Fibroblast of the aortic adventitia (primary cell): ENCODE data around the gene BEST1. TPM values are rescaled to one million over a fixed set of nuclear protein-coding genes. Genes with fewer than 3 reads are reported as not detected.
"Not testable (repeated sequence)": the region's sequence is repeated elsewhere in the genome, so short reads cannot be mapped to it uniquely, and the experiment has no call there.

Experiments
- DNase-seq: peaks from one replicate; pipeline ENCODE4 v3.0.0-alpha.2; 2010; ENCODE audit warnings: low read depth
- H3K4me3 ChIP-seq: 2 replicates; pipeline ENCODE4 v1.5.1; 2011; ENCODE audit warnings: low read depth, mild to moderate bottlenecking, control low read depth, low read length, moderate library complexity
- total RNA-seq: library from RNA; depleted of rRNA; stranded (reverse); fragments of >200 nt; gene quantifications from 2 replicates; pipeline ENCODE4 v1.2.3, GENCODE V29; 2012; ENCODE audit warnings: low replicate concordance
- TF ChIP-seq, protein P1 (sequence below): IDR thresholded peaks from 2 replicates; pipeline ENCODE4 v1.5.1; 2011; ENCODE audit warnings: mild to moderate bottlenecking, low read length, control low read depth, inconsistent platforms; ENCODE audit not compliant: insufficient read depth

BEST1 gene
- total RNA-seq, 1 donor: 3.1 TPM

DNA sequence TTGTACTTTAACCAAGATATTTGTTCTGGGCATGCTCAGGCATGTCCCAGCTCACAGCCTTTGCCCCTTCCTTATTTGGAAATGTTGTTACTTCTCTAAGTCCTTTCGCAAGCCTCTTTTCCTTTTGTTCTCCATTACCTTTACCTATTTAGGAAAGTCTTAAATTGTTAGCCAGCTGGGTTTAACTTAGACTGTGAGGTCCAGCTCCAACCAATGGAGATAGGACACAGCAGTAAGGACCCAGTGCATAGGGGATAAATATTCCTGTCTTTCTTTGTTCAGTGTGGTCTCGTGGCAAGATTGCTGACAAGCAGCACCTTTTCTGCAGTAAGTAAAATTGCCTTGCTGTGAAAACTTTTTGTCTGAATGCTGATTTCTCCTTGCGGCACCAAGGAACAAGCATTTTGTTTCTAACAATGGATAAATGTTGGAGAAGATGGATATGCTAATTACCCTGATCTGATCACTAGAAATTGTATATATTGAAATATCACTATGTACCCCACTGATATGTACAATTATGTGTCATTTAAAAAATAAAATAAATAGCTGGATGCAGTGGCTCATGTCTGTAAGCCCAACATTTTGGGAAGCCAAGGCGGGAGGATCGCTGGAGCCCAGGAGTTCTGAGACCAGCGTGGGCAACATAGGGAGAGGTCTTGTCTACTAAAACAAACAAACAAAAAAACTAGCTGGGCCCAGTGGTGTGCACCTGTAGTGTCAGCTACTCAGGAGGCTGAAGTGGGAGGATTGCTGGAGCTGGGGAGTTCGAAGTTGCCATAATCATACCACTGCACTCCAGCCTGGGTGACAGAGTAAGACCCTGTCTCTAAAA, 49.2 kb downstream of the BEST1 start:
- DNase-seq: no peak
- H3K4me3 ChIP-seq: no peak overlapping the region
- TF ChIP-seq, protein P1, sequence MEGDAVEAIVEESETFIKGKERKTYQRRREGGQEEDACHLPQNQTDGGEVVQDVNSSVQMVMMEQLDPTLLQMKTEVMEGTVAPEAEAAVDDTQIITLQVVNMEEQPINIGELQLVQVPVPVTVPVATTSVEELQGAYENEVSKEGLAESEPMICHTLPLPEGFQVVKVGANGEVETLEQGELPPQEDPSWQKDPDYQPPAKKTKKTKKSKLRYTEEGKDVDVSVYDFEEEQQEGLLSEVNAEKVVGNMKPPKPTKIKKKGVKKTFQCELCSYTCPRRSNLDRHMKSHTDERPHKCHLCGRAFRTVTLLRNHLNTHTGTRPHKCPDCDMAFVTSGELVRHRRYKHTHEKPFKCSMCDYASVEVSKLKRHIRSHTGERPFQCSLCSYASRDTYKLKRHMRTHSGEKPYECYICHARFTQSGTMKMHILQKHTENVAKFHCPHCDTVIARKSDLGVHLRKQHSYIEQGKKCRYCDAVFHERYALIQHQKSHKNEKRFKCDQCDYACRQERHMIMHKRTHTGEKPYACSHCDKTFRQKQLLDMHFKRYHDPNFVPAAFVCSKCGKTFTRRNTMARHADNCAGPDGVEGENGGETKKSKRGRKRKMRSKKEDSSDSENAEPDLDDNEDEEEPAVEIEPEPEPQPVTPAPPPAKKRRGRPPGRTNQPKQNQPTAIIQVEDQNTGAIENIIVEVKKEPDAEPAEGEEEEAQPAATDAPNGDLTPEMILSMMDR: no peak

DNA sequence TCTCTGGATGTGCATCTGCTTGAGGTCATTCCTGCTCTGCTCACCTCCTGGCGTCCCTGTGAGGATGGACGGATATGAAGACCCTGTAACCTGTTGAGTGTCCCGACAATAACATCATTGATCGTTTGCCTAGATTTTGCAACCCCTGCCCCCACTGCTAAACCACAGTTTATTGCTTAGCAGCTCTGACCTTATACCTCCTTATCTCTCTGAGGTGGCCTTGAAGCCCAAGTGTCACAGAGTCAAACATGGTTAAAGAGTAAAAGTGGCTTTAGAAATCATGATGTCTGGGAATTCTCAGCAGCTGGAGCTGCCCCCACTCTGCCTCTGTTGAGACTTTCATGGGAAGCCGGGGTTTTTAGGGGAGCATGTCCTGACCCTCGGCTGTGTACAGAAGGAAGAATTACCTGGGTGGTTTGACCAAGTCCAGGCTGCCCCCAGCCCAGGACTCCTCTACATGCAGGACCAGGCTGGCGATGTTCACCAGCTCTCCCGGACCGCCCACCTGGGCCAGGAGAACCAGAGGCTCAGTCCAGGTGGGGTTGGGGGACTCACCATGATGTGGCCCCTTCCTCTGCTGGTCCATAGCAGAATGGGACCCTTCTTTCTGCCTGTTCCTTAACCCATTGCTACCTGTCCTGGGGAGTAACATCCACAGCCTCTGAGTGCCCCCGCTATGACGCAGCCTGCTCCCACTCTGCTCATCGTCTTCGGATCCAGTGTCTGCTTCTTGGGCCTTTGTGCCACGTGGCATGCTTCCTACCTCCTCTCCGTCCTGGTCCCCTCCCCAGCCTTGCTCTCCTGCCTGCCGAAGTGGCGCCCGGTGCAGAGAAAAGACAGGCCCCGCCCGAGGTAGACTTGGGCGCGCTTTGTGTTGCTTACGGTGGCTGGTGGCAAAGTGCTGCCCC, 50.6 kb downstream of the BEST1 start:
- H3K4me3 ChIP-seq: no peak overlapping the region

DNA sequence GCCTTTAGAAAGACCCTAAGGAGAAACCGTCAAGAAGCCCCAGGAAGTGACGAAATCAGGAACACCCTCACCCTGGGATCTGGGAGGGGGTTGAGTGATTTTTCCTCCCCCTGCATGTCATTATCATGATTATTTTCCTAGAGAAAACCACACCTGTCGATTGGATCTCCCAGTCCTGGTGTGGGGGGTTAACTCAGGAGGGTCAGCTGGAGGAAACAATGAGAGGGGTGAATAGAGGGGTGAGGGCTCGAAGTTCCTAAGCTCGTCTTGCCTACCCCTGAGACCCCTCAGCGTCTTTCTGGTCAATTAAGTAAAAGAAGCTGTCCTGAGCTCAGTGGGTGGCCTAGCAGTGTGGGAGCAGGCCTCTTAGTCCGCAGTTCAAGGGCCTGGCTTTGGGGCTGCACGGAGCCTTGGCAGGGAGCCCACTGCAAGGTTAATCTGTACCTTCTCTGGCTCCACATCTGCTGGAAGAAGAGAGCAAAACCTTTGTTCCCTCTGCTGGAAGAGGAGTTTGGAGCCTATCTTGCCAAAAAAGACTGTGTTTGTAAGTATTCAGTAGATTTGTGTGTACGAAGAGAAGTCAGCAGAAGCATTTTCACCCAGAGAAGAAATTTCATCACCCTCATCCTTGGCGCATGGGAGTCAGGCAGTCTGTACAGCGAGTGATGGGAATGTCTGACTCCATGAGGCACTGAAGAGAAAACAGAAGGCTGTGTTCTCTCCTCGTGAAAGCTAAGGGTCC, 51.5 kb downstream of the BEST1 start:
- peak; percentile 37 for DNase-seq
- H3K4me3 ChIP-seq: no peak overlapping the region
- TF ChIP-seq, protein P1: no peak

More for the DNA sequence above, 50.6 kb downstream of the BEST1 start:
- TF ChIP-seq, protein P1: no peak
- DNase-seq: no peak

DNA sequence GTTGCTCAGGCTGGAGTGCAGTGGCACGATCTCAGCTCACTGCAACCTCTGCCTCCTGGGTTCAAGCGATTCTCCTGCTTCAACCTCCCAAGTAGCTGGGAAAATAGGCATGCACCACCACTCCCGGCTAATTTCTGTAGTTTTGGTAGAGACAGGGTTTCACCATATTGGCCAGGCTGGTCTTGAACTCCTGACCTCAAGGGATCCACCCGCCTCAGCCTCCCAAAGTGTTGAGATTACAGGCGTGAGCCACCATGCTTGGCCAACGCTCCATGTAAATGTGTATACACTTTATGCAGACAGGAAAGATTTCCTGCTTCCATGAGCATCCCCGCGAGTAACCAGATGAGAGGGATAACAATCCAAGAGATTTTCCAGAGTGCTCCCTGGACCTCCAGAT, 52.1 kb downstream of the BEST1 start:
- DNase-seq, H3K4me3 ChIP-seq: not testable (repeated sequence)

DNA sequence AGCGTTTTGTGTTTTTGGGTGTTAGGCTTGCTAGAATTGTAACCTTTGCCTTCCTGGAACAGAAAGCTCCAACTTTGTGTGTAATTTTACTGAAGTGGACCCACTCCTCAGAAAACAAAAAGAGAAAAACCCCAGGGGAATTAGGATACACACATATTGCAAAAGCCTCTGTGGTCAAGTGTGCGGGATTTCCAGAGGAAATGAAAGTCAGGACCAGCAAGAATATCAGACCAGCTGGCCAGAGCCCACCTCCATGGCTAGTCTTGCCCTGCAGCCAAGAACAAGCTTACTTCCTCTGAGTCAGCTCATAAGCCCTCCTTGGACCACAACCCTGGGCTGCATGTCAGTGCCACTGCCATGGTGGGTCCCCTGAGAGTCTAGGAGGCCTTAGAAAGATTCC, 54.3 kb downstream of the BEST1 start:
- DNase-seq: peak; percentile 96
- TF ChIP-seq, protein P1: no peak
- H3K4me3 ChIP-seq: no peak overlapping the region

DNA sequence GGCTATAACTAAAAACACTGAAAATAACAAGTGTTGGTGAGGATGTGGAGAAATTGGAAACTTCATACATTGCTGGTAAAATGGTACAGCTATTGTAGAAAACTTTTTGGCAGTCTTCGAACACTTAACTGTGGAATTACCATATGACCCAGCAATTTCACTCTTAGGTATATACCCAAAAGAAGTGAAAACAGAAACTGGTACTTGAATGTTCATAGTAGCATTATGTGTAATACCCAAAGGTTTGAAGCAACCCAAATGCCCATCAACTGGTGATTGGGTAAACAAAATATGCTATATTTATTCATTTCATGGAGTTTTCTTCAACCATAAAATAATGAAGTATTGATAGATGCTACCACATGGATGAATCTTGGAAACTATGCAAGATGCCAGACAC, 58.0 kb downstream of the BEST1 start:
- TF ChIP-seq, protein P1: no peak
- no peak for DNase-seq
- no peak overlapping the region for H3K4me3 ChIP-seq
